Fibroblast of upper back skin (primary cell): ENCODE data around the gene HMG20A.

Experiments used
- DNase-seq: peaks from one replicate; pipeline ENCODE4 v3.0.0-alpha.2; 2013

The HMG20A gene

GRCh38 chr15:77503764-77504163 is 83.1 kb downstream of the HMG20A start:
- DNase-seq = no peak

- no peak for DNase-seq
Measured at GRCh38 chr15:77504306-77504705, 83.6 kb downstream of the HMG20A start.

GRCh38 chr15:77504871-77505270 is 84.2 kb downstream of the HMG20A start:
- DNase-seq = no peak

GRCh38 chr15:77505556-77505955 is 84.9 kb downstream of the HMG20A start:
- DNase-seq = no peak

DNA sequence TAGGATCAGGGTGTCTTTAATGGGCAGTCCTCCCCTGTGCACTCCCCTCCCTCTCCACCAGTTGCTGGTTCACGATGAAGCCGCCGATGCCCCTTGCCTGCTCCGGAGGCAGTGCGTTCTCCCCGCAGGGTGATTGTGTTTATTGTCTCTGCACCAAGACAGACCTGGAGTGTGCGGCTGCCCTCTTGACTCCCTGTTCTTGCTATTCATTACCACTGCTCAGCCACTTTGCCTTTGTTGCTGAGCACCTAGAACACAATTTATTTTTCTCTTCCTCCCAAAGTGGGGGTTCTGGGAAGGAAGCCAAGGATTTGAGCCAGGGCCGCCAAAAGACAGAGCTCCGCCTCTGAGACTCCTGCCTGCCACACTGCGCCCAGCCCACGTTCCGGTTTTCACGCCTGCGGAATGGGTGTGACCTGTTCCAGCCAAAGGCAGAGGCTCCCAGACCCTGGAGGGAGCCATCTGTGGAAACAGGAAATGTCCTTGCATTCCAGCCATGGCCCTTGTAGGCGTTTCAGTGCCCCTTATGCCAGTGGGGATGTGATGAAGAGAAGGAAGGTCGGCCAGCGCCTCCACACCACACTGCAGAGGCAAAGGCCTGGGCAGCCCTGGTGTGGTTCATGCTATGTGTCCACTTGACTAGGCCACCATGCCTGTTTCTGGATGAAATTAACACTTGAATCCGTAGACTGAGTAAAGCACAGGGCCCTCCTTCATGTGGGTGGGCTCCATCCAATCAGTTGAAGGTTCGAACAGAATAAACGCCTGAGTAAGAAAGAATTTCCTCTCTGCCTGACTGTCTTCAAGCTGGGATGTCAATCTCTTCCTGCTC is 85.8 kb downstream of the HMG20A start:
- no peak for DNase-seq

GRCh38 chr15:77507143-77507897 is 86.6 kb downstream of the HMG20A start:
- DNase-seq = peak; percentile 23

DNA sequence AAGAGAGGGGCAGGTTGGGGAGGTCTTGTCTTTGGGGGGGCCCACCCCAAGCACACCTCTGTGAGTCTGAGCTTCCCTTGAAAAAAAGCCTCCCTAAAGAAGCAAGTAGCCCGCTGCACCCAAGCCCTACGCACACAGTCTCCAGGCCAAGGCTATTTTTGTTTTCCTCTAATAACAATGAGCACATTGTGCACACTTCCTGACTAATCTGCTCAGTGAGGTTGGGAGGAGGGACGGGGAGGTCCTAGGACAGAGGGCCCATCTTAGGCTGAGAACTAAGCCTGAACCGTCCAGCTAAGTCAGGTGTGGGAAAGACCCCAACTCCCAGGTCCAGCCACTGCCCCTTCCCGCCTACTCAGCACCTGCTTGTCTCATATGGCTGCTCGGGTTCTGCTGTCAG is 87.2 kb downstream of the HMG20A start:
- no peak for DNase-seq

DNA sequence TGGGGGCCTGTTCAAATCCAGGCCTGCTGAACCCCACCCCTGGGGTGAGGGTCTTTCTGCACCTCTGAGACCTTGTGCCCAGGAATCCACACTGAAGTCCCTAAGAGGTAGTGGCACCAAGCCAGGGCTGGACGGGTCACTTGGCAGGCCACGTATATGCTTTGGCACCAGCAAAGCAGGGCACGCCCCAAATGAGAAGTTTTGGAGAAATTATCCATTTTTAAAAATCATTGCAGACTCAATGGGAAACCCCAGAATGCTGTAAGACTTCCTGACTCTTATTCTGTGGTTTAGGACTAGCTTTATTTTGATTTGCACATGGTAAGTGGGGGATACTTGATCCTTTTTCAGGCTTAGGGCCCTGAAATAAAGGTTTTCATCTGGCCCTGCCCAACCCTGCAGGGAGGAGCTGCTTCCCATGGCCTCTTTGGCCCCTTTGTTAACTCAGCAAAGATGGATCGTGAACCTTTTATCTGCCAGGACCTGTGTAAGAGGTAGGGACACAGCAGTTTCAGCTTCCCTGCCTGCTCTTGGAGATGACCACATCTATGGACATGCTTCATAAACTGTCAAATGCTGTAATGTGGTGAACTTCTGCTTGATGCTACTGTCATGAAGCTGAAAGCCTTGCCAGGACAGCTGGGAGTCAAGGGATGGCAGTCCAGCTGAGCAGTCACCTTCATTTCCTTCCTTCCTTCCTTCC is 88.0 kb downstream of the HMG20A start:
- DNase-seq = peak; percentile 30

GRCh38 chr15:77510066-77511057 is 89.7 kb downstream of the HMG20A start:
- DNase-seq = no peak

- no peak for DNase-seq
Measured at GRCh38 chr15:77511869-77512268, 91.2 kb downstream of the HMG20A start.

DNA sequence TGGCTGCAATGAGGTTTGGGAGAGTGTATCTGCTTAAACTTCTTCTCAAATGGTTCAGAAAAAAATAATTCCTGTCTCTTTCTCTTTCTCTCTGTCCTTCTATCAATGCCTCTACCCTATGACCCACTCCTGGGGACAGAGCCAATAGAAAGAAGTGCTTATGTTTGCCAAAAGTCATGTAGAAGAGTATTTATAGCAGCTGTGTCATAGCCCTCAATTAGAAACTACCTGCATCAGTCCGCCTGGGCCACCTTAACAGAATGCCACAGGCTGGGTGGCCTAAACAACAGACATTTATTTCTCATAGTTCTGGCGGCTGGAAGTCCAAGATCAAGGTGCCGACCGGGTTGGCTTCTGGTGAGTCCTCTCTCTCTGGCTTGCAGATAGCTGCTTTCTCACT is 92.5 kb downstream of the HMG20A start:
- DNase-seq = no peak

DNA sequence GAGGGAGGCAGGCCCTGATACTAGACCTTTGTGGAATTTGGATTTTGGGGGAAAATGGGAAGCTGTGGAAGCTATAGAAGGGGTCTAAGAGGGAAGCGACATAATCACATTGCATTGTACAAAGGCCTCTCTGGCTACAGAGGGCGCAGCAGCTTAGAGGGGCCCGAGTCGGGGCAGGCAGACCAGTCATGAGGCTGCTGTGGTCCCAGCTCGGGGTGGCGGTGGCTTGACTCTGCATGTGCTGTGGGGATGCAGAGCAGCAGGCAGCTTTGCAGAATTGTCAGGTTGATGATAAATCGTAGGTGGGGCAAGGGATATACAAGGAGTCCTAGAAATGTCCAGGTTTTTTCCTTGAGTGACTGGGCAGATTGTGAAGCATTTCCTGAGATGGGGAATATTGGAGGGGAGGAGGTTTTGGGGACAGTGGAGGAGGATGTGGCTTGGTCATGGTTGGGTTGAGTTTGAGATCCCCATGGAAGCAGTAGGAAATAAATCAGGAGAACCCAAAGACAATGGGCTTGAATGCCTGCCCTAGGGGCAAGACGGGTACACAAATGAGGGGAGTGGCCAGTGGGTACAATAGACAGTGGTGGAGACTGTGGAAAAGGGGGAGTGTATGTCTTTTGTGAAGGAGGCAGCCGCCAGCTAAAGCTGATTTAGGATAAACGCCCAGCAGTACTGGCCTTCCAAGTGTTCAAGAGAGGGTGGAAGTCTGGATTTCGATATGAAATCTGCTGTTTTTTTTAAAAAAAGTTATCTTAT is 94.1 kb downstream of the HMG20A start:
- no peak for DNase-seq

GRCh38 chr15:77515613-77516012 is 94.9 kb downstream of the HMG20A start:
- DNase-seq = no peak

DNA sequence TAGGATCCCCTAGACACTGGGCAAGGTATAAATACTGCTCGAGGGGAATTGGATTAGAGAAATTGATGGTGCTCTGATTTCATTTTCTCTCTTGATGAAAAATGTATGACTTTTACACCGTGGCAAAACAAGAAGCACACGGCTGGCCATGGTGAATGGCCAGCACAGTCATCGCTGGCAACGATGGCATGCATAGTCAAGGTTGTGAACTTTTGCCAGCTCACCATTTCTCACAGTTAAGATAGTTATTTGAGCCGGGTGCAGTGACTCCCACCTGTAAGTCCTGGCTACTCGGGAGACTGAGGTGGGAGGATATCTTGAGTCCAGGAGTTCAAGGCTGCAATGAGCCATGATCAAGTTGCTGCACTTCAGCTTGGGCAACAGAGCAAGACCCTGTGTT is 95.4 kb downstream of the HMG20A start:
- DNase-seq = no peak

GRCh38 chr15:77516786-77517185 is 96.1 kb downstream of the HMG20A start:
- DNase-seq = no peak

DNA sequence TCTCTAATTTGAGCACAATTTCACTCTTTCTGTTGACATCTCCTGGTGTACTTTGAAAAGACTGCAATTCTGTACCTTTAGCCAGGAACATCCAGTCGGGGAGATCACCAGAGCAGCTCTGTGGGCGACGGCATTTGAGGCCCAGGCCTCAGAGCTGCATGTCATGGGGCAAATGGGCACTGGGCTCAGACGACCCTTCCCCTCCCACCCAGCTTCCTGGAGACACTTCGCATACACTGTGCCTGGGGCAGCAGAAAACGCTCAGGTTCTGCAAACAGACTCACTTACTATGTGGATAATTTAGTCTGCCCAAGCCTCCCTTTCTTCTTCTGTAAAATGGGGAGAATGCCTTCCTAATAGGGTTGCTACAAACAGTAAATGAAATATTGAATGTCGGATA is 96.9 kb downstream of the HMG20A start:
- no peak for DNase-seq

- DNase-seq = no peak
Measured at GRCh38 chr15:77518458-77518857, 97.8 kb downstream of the HMG20A start.

GRCh38 chr15:77519540-77519939 is 98.9 kb downstream of the HMG20A start:
- DNase-seq = no peak

- no peak for DNase-seq
Measured at GRCh38 chr15:77521206-77521605, 100.5 kb downstream of the HMG20A start.

- no peak for DNase-seq
Measured at GRCh38 chr15:77525400-77525811, 104.7 kb downstream of the HMG20A start.

- no peak for DNase-seq
Measured at GRCh38 chr15:77525907-77526594, 105.4 kb downstream of the HMG20A start.
